SJCRH30 (cell line): Measurements from ENCODE around the gene CREB3L2. TPM values are rescaled to one million over a fixed set of nuclear protein-coding genes. Genes with fewer than 3 reads are reported as not detected.
"Not testable (repeated sequence)": the region's sequence is repeated elsewhere in the genome, so short reads cannot be mapped to it uniquely, and the experiment has no call there.

Experiments used
- DNase-seq, 2 experiments: peaks; one replicate each; pipeline ENCODE4 v3.0.0-alpha.2; 2015 to 2020
- H3K27ac ChIP-seq: fragments of 250-450 bp; sonication (Bioruptor Pico); 2 replicates; pipeline ENCODE4 v1.5.1; 2020; ENCODE audit warnings: mild to moderate bottlenecking, moderate library complexity
- H3K27me3 ChIP-seq: fragments of 250-450 bp; sonication (Bioruptor Pico); 2 replicates; pipeline ENCODE4 v1.5.1; 2020; ENCODE audit warnings: mild to moderate bottlenecking, moderate library complexity
- H3K36me3 ChIP-seq: fragments of 250-450 bp; sonication (Bioruptor Pico); 2 replicates; pipeline ENCODE4 v1.5.1; 2020; ENCODE audit warnings: mild to moderate bottlenecking, moderate library complexity
- H3K4me1 ChIP-seq: fragments of 250-450 bp; sonication (Bioruptor Pico); 2 replicates; pipeline ENCODE4 v1.5.1; 2020; ENCODE audit warnings: mild to moderate bottlenecking, moderate library complexity
- H3K4me3 ChIP-seq: fragments of 250-450 bp; sonication (Bioruptor Pico); 2 replicates; pipeline ENCODE4 v1.5.1; 2020; ENCODE audit warnings: mild to moderate bottlenecking, moderate library complexity
- H3K9me3 ChIP-seq: fragments of 250-450 bp; sonication (Bioruptor Pico); replicated peaks from 2 replicates; pipeline ENCODE4 v1.5.1; 2020; ENCODE audit warnings: mild to moderate bottlenecking, moderate library complexity
- total RNA-seq: library from RNA; depleted of rRNA; stranded (reverse); fragments of >200 nt; shearing (Covaris generic); gene quantifications from 2 replicates; pipeline ENCODE4 v1.2.3, GENCODE V29; 2014

The CREB3L2 gene
- total RNA-seq, 1 experiment from 2014 or later = 18.7 TPM

GRCh38 chr7:137925091-137925490, 76.8 kb downstream of the CREB3L2 start:
- Histone ChIP-seq H3K9me3 (0 out of 2 replicates have a peak, but pooled peaks cover 4% of the 10 kb centered on the region), H3K36me3 (peaks cover 9% of the 10 kb centered on the region; the same call in 1 of the 2 replicates), H3K4me3 (no peak overlapping the region), H3K4me1 (no peaks in the 10 kb centered on the region), H3K27me3 (no peaks in the 10 kb centered on the region), H3K27ac (no peak overlapping the region)
- no peak for DNase-seq

GRCh38 chr7:137923380-137923779, 78.5 kb downstream of the CREB3L2 start:
- no peaks in the 10 kb centered on the region for H3K27me3 ChIP-seq
- H3K4me1 ChIP-seq = no peaks in the 10 kb centered on the region
- 0 out of 2 replicates have a peak, but pooled peaks cover 4% of the 10 kb centered on the region for H3K9me3 ChIP-seq
- H3K27ac ChIP-seq = no peak overlapping the region
- H3K36me3 ChIP-seq = peaks cover 9% of the 10 kb centered on the region; the same call in 1 of the 2 replicates
- no peak for DNase-seq
- H3K4me3 ChIP-seq = no peak overlapping the region

- DNase-seq = no peak
- H3K27me3 ChIP-seq = no peaks in the 10 kb centered on the region
- H3K4me1 ChIP-seq = no peaks in the 10 kb centered on the region
- H3K4me3 ChIP-seq = no peak overlapping the region
- H3K36me3 ChIP-seq = no peaks in the 10 kb centered on the region
- no peak overlapping the region for H3K27ac ChIP-seq
- no peaks in the 10 kb centered on the region for H3K9me3 ChIP-seq
Observed at GRCh38 chr7:137920637-137921399, 81.1 kb downstream of the CREB3L2 start.

GRCh38 chr7:137919987-137920386, 81.9 kb downstream of the CREB3L2 start:
- no peak overlapping the region for H3K27ac ChIP-seq
- peaks cover 1% of the 10 kb centered on the region; the same call in 1 of the 2 replicates for H3K36me3 ChIP-seq
- no peak for DNase-seq
- H3K9me3 ChIP-seq = no peaks in the 10 kb centered on the region
- H3K4me1 ChIP-seq = no peaks in the 10 kb centered on the region
- H3K4me3 ChIP-seq = no peak overlapping the region
- H3K27me3 ChIP-seq = no peaks in the 10 kb centered on the region

GRCh38 chr7:137916980-137917645, 84.8 kb downstream of the CREB3L2 start:
- Histone ChIP-seq H3K9me3 (no peaks in the 10 kb centered on the region), H3K27ac (no peak overlapping the region)

GRCh38 chr7:137916564-137916963, 85.3 kb downstream of the CREB3L2 start:
- H3K27ac ChIP-seq = no peak overlapping the region
- H3K9me3 ChIP-seq = no peaks in the 10 kb centered on the region
- no peaks in the 10 kb centered on the region for H3K4me1 ChIP-seq
- DNase-seq = no peak
- no peaks in the 10 kb centered on the region for H3K27me3 ChIP-seq
- H3K36me3 ChIP-seq = peaks cover 9% of the 10 kb centered on the region
- H3K4me3 ChIP-seq = no peak overlapping the region

More at GRCh38 chr7:137916980-137917645, 84.8 kb downstream of the CREB3L2 start:
- Histone ChIP-seq H3K4me3 (no peak overlapping the region), H3K27me3 (no peaks in the 10 kb centered on the region), H3K36me3 (peaks cover 4% of the 10 kb centered on the region), H3K4me1 (no peaks in the 10 kb centered on the region)
- no peak for DNase-seq

- Histone ChIP-seq H3K36me3 (peaks cover 14% of the 10 kb centered on the region), H3K4me3 (no peak overlapping the region), H3K4me1 (no peaks in the 10 kb centered on the region), H3K9me3 (no peaks in the 10 kb centered on the region), H3K27ac (no peak overlapping the region), H3K27me3 (no peaks in the 10 kb centered on the region)
- no peak for DNase-seq
Observed at GRCh38 chr7:137915266-137915665, 86.6 kb downstream of the CREB3L2 start.

- no peak overlapping the region for H3K4me3 ChIP-seq
- no peak overlapping the region for H3K27ac ChIP-seq
- DNase-seq = no peak
- H3K4me1 ChIP-seq = no peaks in the 10 kb centered on the region
- H3K36me3 ChIP-seq = peaks cover 21% of the 10 kb centered on the region
- H3K27me3 ChIP-seq = no peaks in the 10 kb centered on the region
- H3K9me3 ChIP-seq = no peaks in the 10 kb centered on the region
Observed at GRCh38 chr7:137913985-137914384, 87.9 kb downstream of the CREB3L2 start.

GRCh38 chr7:137909042-137909441, 92.8 kb downstream of the CREB3L2 start:
- H3K36me3 ChIP-seq = peaks cover 47% of the 10 kb centered on the region
- DNase-seq = no peak
- H3K4me3 ChIP-seq = no peak overlapping the region
- H3K27ac ChIP-seq = no peak overlapping the region
- peaks cover 5% of the 10 kb centered on the region; the same call in 1 of the 2 replicates for H3K4me1 ChIP-seq
- H3K9me3 ChIP-seq = no peaks in the 10 kb centered on the region
- H3K27me3 ChIP-seq = no peaks in the 10 kb centered on the region

- H3K36me3 ChIP-seq = peaks cover 55% of the 10 kb centered on the region
- H3K27me3 ChIP-seq = no peaks in the 10 kb centered on the region
- DNase-seq = no peak
- H3K9me3 ChIP-seq = no peaks in the 10 kb centered on the region
- H3K27ac ChIP-seq = no peak overlapping the region
- H3K4me3 ChIP-seq = no peak overlapping the region
- peaks cover 5% of the 10 kb centered on the region; the same call in 1 of the 2 replicates for H3K4me1 ChIP-seq
Observed at GRCh38 chr7:137908106-137908505, 93.8 kb downstream of the CREB3L2 start.

- not testable (repeated sequence) for H3K27ac ChIP-seq, H3K4me1 ChIP-seq, H3K27me3 ChIP-seq, H3K4me3 ChIP-seq, DNase-seq, H3K9me3 ChIP-seq
- peaks cover 49% of the 10 kb centered on the region for H3K36me3 ChIP-seq
Observed at GRCh38 chr7:137906636-137907035, 95.2 kb downstream of the CREB3L2 start.

GRCh38 chr7:137904833-137905232, 97.1 kb downstream of the CREB3L2 start:
- Histone ChIP-seq H3K4me1 (peaks cover 5% of the 10 kb centered on the region; the same call in 1 of the 2 replicates), H3K9me3 (no peaks in the 10 kb centered on the region), H3K4me3 (no peak overlapping the region), H3K27me3 (no peaks in the 10 kb centered on the region), H3K27ac (no peak overlapping the region; the same call in 1 of the 2 replicates), H3K36me3 (peaks cover 44% of the 10 kb centered on the region)
- DNase-seq = peak; percentile 63 to 82

GRCh38 chr7:137903382-137904169, 98.3 kb downstream of the CREB3L2 start:
- Histone ChIP-seq H3K4me1 (peaks cover 5% of the 10 kb centered on the region; the same call in 1 of the 2 replicates), H3K36me3 (peaks cover 37% of the 10 kb centered on the region), H3K9me3 (no peaks in the 10 kb centered on the region), H3K27ac (no peak overlapping the region), H3K4me3 (no peak overlapping the region), H3K27me3 (no peaks in the 10 kb centered on the region)
- DNase-seq = peak; percentile 59 to 87

GRCh38 chr7:137900137-137900536, 101.7 kb downstream of the CREB3L2 start:
- DNase-seq = no peak
- Histone ChIP-seq H3K4me1 (peaks cover 5% of the 10 kb centered on the region; the same call in 1 of the 2 replicates), H3K36me3 (peaks cover 15% of the 10 kb centered on the region)

More at GRCh38 chr7:137900137-137900536, 101.7 kb downstream of the CREB3L2 start:
- H3K9me3 ChIP-seq = no peaks in the 10 kb centered on the region
- no peak overlapping the region for H3K4me3 ChIP-seq
- H3K27me3 ChIP-seq = no peaks in the 10 kb centered on the region
- no peak overlapping the region for H3K27ac ChIP-seq
